OCI-LY1 (cell line): ENCODE results near the gene CCT2.
"Not testable (repeated sequence)": the region's sequence is repeated elsewhere in the genome, so short reads cannot be mapped to it uniquely, and the experiment has no call there.

Source experiments
- H2AFZ ChIP-seq: fragments of 200-600 bp; sonication (generic), shearing (Covaris generic); 2 replicates; pipeline ENCODE4 v1.6.0; 2014; ENCODE audit warnings: antibody characterized with exemption, mild to moderate bottlenecking, low read length
- H3F3A ChIP-seq: fragments of 200-600 bp; sonication (generic), shearing (Covaris generic); 2 replicates; pipeline ENCODE4 v1.6.0; 2014; ENCODE audit warnings: mild to moderate bottlenecking, antibody characterized with exemption, low read length, moderate library complexity; ENCODE audit not compliant: insufficient read depth
- H3K27ac ChIP-seq: fragments of 200-600 bp; sonication (generic); 2 replicates; pipeline ENCODE4 v1.5.1; 2014; ENCODE audit warnings: low read length, mixed run types, mild to moderate bottlenecking, low read depth; ENCODE audit not compliant: poor library complexity, severe bottlenecking
- H3K27me3 ChIP-seq: fragments of 200-600 bp; sonication (generic); 2 replicates; pipeline ENCODE4 v1.6.0; 2014; ENCODE audit warnings: antibody characterized with exemption, mild to moderate bottlenecking, low read length, moderate library complexity; ENCODE audit not compliant: insufficient read depth
- H3K36me3 ChIP-seq: fragments of 200-600 bp; sonication (generic); 2 replicates; pipeline ENCODE4 v1.6.1; 2014; ENCODE audit warnings: mild to moderate bottlenecking, antibody characterized with exemption, low read length, moderate library complexity, mixed read lengths; ENCODE audit not compliant: insufficient read depth
- H3K4me1 ChIP-seq: fragments of 200-600 bp; sonication (generic); 2 replicates; pipeline ENCODE4 v1.5.1; 2014; ENCODE audit warnings: mild to moderate bottlenecking, low read length, moderate library complexity; ENCODE audit not compliant: insufficient read depth, severe bottlenecking
- H3K4me2 ChIP-seq: fragments of 200-600 bp; sonication (generic), shearing (Covaris generic); 2 replicates; pipeline ENCODE4 v1.6.1; 2014; ENCODE audit warnings: low read length
- H3K4me3 ChIP-seq: fragments of 200-600 bp; sonication (generic); 2 replicates; pipeline ENCODE4 v1.5.1; 2014; ENCODE audit warnings: low read length, low read depth, mild to moderate bottlenecking, mixed read lengths; ENCODE audit not compliant: poor library complexity, severe bottlenecking
- H3K79me2 ChIP-seq: fragments of 200-600 bp; shearing (Covaris generic); 2 replicates; pipeline ENCODE4 v1.6.1; 2016; ENCODE audit warnings: mixed run types, low read length, mixed read lengths; ENCODE audit not compliant: insufficient read depth
- H3K9ac ChIP-seq: fragments of 200-600 bp; sonication (generic), shearing (Covaris generic); 2 replicates; pipeline ENCODE4 v1.6.1; 2014; ENCODE audit warnings: mild to moderate bottlenecking, low read length, mixed read lengths
- H3K9me2 ChIP-seq: fragments of 200-600 bp; sonication (generic), shearing (Covaris generic); 2 replicates; pipeline ENCODE4 v1.6.1; 2014; ENCODE audit warnings: low read depth, mild to moderate bottlenecking, low read length, mixed read lengths
- H3K9me3 ChIP-seq: fragments of 200-600 bp; shearing (Covaris generic); 2 replicates; pipeline ENCODE4 v1.6.1; 2014; ENCODE audit warnings: low read length, mixed read lengths
- H4K20me1 ChIP-seq: fragments of 200-600 bp; sonication (generic), shearing (Covaris generic); 2 replicates; pipeline ENCODE4 v1.6.0; 2016; ENCODE audit warnings: mild to moderate bottlenecking, low read length; ENCODE audit not compliant: insufficient read depth
- CTCF ChIP-seq: fragments of 200-600 bp; sonication (generic), shearing (Covaris generic); IDR thresholded peaks from 2 replicates; pipeline ENCODE4 v1.5.1; 2017; ENCODE audit warnings: mild to moderate bottlenecking, antibody characterized with exemption, low read length, moderate library complexity, mixed read lengths
- EZH2 ChIP-seq: fragments of 200-600 bp; sonication (generic), shearing (Covaris generic); IDR thresholded peaks from 2 replicates; pipeline ENCODE4 v1.8.0; 2017; ENCODE audit warnings: borderline replicate concordance, mixed run types, mild to moderate bottlenecking, antibody characterized with exemption, low read length, moderate library complexity, mixed read lengths

CCT2 gene

GRCh38 chr12:69601962-69602685 is 16.9 kb downstream of the CCT2 start:
- no peak overlapping the region for H2AFZ ChIP-seq
- no peaks in the 10 kb centered on the region for H3K9me2 ChIP-seq
- H4K20me1 ChIP-seq, result no peaks in the 10 kb centered on the region
- no peaks in the 10 kb centered on the region for H3K79me2 ChIP-seq
- peaks cover 63% of the 10 kb centered on the region for H3K36me3 ChIP-seq
- H3K9me3 ChIP-seq, result no peaks in the 10 kb centered on the region
- no peak overlapping the region for H3K4me2 ChIP-seq
- H3K4me1 ChIP-seq, result no peaks in the 10 kb centered on the region
- no peak for TF ChIP-seq EZH2
- TF ChIP-seq CTCF, result no peak
- H3K27ac ChIP-seq, result no peak overlapping the region
- H3K27me3 ChIP-seq, result no peaks in the 10 kb centered on the region
- H3K9ac ChIP-seq, result no peak overlapping the region
- 0 out of 2 replicates have a peak, but pooled peaks cover 3% of the 10 kb centered on the region for H3F3A ChIP-seq
- no peak overlapping the region for H3K4me3 ChIP-seq

- no peaks in the 10 kb centered on the region for H3K27me3 ChIP-seq
- no peaks in the 10 kb centered on the region for H3K4me1 ChIP-seq
- H3K4me2 ChIP-seq, result no peak overlapping the region
- no peaks in the 10 kb centered on the region for H4K20me1 ChIP-seq
- H3K36me3 ChIP-seq, result peaks cover 55% of the 10 kb centered on the region
- H3K79me2 ChIP-seq, result no peaks in the 10 kb centered on the region
- H3K27ac ChIP-seq, result no peak overlapping the region
- H3K9ac ChIP-seq, result no peak overlapping the region
- no peak for TF ChIP-seq EZH2
- no peak; the same call in 1 of the 2 replicates for TF ChIP-seq CTCF
- H3K4me3 ChIP-seq, result no peak overlapping the region
- H3F3A ChIP-seq, result 0 out of 2 replicates have a peak, but pooled peaks cover 3% of the 10 kb centered on the region
- no peaks in the 10 kb centered on the region for H3K9me2 ChIP-seq
- no peak overlapping the region for H2AFZ ChIP-seq
- no peaks in the 10 kb centered on the region for H3K9me3 ChIP-seq
Observed at GRCh38 chr12:69602954-69603353, 17.7 kb downstream of the CCT2 start.

GRCh38 chr12:69603556-69603955 is 18.3 kb downstream of the CCT2 start:
- not testable (repeated sequence) for H3K9ac ChIP-seq

GRCh38 chr12:69604275-69604674 is 19.0 kb downstream of the CCT2 start:
- not testable (repeated sequence) for H3K4me3 ChIP-seq, H3K79me2 ChIP-seq, H3K27ac ChIP-seq, H3F3A ChIP-seq, H3K9me3 ChIP-seq, H3K9ac ChIP-seq, H3K4me1 ChIP-seq, H4K20me1 ChIP-seq, H3K9me2 ChIP-seq, H2AFZ ChIP-seq, H3K27me3 ChIP-seq, H3K4me2 ChIP-seq
- H3K36me3 ChIP-seq, result peaks cover 42% of the 10 kb centered on the region

More at GRCh38 chr12:69603556-69603955, 18.3 kb downstream of the CCT2 start:
- H3K4me2 ChIP-seq, H3K4me3 ChIP-seq, H3K9me3 ChIP-seq, H3F3A ChIP-seq, H3K79me2 ChIP-seq, H3K27ac ChIP-seq, H4K20me1 ChIP-seq, H2AFZ ChIP-seq, H3K4me1 ChIP-seq, H3K9me2 ChIP-seq, H3K27me3 ChIP-seq: not testable (repeated sequence)
- peaks cover 49% of the 10 kb centered on the region for H3K36me3 ChIP-seq
